ENCODE data around the gene PSMC2. TPM values are rescaled to one million over a fixed set of nuclear protein-coding genes. Genes with fewer than 3 reads are reported as not detected.

The PSMC2 gene
- polyA plus RNA-seq, 1 experiment: 266 TPM

DNA sequence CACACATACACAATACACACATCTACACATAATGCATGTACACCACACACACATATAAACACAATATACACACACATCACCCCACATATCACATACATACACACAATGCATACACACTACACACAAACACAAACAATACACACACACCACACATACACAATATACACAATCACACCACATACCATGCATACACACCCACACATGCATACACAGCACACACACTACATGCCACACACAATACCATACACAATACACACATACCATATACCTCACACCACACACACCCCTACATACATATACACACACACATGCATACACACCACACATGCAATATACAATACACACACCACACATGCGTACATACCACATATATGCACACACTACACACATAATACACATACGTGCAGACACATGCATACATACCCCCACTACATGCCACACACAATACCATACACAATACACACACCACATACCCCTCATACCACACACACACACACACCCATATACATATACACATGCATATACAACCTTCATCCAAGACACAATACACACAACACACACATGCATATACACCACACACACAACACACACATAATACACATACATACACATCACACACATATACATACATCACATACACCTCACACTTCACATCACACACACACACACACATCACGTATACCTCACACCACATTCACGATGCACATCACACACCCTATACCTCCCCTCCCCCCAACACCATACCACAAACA is 34.0 kb downstream of the PSMC2 start:
- no peak overlapping the region for H3K4me3 ChIP-seq (ENCODE audit: low read depth, low read length)
- H3K27ac ChIP-seq (ENCODE audit: low read depth, low read length): no peak overlapping the region
- DNase-seq (ENCODE audit: low read depth, low spot score): no peak
- ChIA-PET POLR2A (no interaction called here), CTCF (no interaction called here)
- H3K27me3 ChIP-seq (ENCODE audit: control insufficient read depth, insufficient read depth, low read length): no peaks in the 10 kb centered on the region
- H3K9me3 ChIP-seq (ENCODE audit: control insufficient read depth, insufficient read depth, low read length): no peaks in the 10 kb centered on the region
- TF ChIP-seq CTCF (IDR thresholded peaks at IDR 0.05; ENCODE audit: low read depth, low read length): no peak

- H3K4me3 ChIP-seq (ENCODE audit: low read depth, low read length): no peak overlapping the region
- TF ChIP-seq CTCF (IDR thresholded peaks at IDR 0.05; ENCODE audit: low read depth, low read length): no peak
- H3K9me3 ChIP-seq (ENCODE audit: control insufficient read depth, insufficient read depth, low read length): no peaks in the 10 kb centered on the region
- no peak for DNase-seq (ENCODE audit: low read depth, low spot score)
- H3K27me3 ChIP-seq (ENCODE audit: control insufficient read depth, insufficient read depth, low read length): no peaks in the 10 kb centered on the region
- no peak overlapping the region for H3K27ac ChIP-seq (ENCODE audit: low read depth, low read length)
- ChIA-PET POLR2A (no interaction called here), CTCF (no interaction called here)
Measured at GRCh38 chr7:103382032-103382402, 34.6 kb downstream of the PSMC2 start.

- DNase-seq (ENCODE audit: low read depth, low spot score): no peak
- Histone ChIP-seq H3K27me3 (ENCODE audit: control insufficient read depth, insufficient read depth, low read length) (peaks cover 4% of the 10 kb centered on the region), H3K4me3 (ENCODE audit: low read depth, low read length) (no peak overlapping the region), H3K27ac (ENCODE audit: low read depth, low read length) (no peak overlapping the region), H3K9me3 (ENCODE audit: control insufficient read depth, insufficient read depth, low read length) (no peaks in the 10 kb centered on the region)
- ChIA-PET CTCF (no interaction called here), POLR2A (no interaction called here)
- no peak for TF ChIP-seq CTCF (IDR thresholded peaks at IDR 0.05; ENCODE audit: low read depth, low read length)
Measured at GRCh38 chr7:103387242-103387641, 39.8 kb downstream of the PSMC2 start.

DNA sequence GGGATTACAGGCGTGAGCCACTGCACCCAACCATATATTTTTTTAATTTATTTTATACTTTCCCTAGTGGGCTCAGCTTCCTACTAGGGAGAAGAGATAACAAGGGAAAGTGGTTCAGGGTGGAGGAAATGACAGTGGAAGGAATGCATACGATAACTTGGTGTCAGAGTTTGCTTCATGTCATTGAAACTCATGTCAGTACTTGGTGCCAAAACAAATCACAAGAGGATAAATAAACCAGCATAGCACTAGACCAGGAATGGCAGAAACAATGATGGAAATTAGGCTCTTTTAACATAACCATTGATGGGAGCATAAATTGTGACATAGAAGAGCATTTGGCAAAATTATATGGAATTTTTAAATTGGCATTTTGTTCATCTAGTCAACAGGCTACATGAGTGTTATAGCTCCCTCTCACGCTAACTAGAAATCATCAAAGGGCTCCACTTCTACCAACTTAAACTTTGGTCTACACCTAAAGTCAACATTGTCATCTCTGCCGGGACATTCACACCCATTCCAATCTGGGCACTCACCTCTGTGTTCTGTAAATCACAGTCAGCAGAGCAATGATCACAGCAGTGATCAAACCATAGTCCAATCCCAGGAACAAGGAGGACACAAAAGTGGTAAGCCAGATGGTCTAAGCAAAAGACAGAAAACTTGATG is 41.2 kb downstream of the PSMC2 start:
- DNase-seq (ENCODE audit: low read depth, low spot score): no peak
- Histone ChIP-seq H3K9me3 (ENCODE audit: control insufficient read depth, insufficient read depth, low read length) (no peaks in the 10 kb centered on the region), H3K27ac (ENCODE audit: low read depth, low read length) (no peak overlapping the region), H3K27me3 (ENCODE audit: control insufficient read depth, insufficient read depth, low read length) (peaks cover 4% of the 10 kb centered on the region), H3K4me3 (ENCODE audit: low read depth, low read length) (no peak overlapping the region)
- POLR2A ChIA-PET: no interaction called here
- CTCF ChIA-PET: no interaction called here
- TF ChIP-seq CTCF (IDR thresholded peaks at IDR 0.05; ENCODE audit: low read depth, low read length): no peak

GRCh38 chr7:103389263-103389662 is 41.8 kb downstream of the PSMC2 start:
- no peak for TF ChIP-seq CTCF (IDR thresholded peaks at IDR 0.05; ENCODE audit: low read depth, low read length)
- CTCF ChIA-PET: no interaction called here

More at GRCh38 chr7:103389263-103389662, 41.8 kb downstream of the PSMC2 start:
- no peaks in the 10 kb centered on the region for H3K9me3 ChIP-seq (ENCODE audit: control insufficient read depth, insufficient read depth, low read length)
- no peak overlapping the region for H3K27ac ChIP-seq (ENCODE audit: low read depth, low read length)
- H3K27me3 ChIP-seq (ENCODE audit: control insufficient read depth, insufficient read depth, low read length): peaks cover 4% of the 10 kb centered on the region
- H3K4me3 ChIP-seq (ENCODE audit: low read depth, low read length): no peak overlapping the region
- POLR2A ChIA-PET: no interaction called here
- no peak for DNase-seq (ENCODE audit: low read depth, low spot score)

All from AG04450 (cell line).